HepG2 (cell line): ENCODE results near the gene MYO7B. TPM values are rescaled to one million over a fixed set of nuclear protein-coding genes. Genes with fewer than 3 reads are reported as not detected.

ENCODE experiments used
- ATAC-seq: fragments of 200-7000 bp; cut with Tn5 transposase; 3 replicates; pipeline ENCODE4 v1.9.1; 2020; ENCODE audit warnings: mild to moderate bottlenecking, moderate library complexity
- BruUV-seq: library from RNA; stranded (reverse); fragments of 400-500 nt; replicated peaks from 2 replicates; lab custom pipeline; 2021; lab: Mats Ljungman, UMichigan
- CTCF ChIA-PET: fragments of 300-600 bp; formaldehyde crosslinking; extraction: SDS; loops from one replicate; lab custom pipeline; 2021; ENCODE audit warnings: low total read pairs, inconsistent platforms, low intra/inter-chr PET ratio; lab: Yijun Ruan, JAX
- POLR2A ChIA-PET: fragments of 350-600 bp; sonication (Branson Sonifier 250); formaldehyde crosslinking; loops from one replicate; lab custom pipeline; 2020; ENCODE audit warnings: antibody characterized with exemption, inconsistent platforms; lab: Yijun Ruan, JAX
- DNase-seq: peaks from one replicate; pipeline ENCODE4 v3.0.0-alpha.2; 2015; ENCODE audit warnings: low spot score
- FAIRE-seq: peaks from 3 replicates; lab custom pipeline; 2011; peaks lifted over from hg19 to GRCh38; lab: Jason Lieb, UNC
- H2AFZ ChIP-seq: one replicate; pipeline ENCODE4 v1.6.1; 2011; ENCODE audit warnings: low read length, inconsistent platforms
- H3K27ac ChIP-seq: fragments of 300-600 bp; 3 replicates; pipeline ENCODE4 v1.8.0; 2011; ENCODE audit warnings: mixed run types, mild to moderate bottlenecking, mixed read lengths, low read length, inconsistent platforms; ENCODE audit not compliant: insufficient read depth; ENCODE audit errors: extremely low read length
- H3K27me3 ChIP-seq, 2 experiments: fragments of 200-600 bp in 1 of 2; 2 replicates in 1 of 2; 3 replicates in 1 of 2; pipeline versions ENCODE4 v1.6.0 to v1.8.0; 2011; ENCODE audit warnings: low read length in 2 of 2, mild to moderate bottlenecking in 2 of 2, moderate library complexity in 2 of 2, inconsistent platforms in 1 of 2; ENCODE audit not compliant: insufficient read depth in 2 of 2, control insufficient read depth in 1 of 2
- H3K36me3 ChIP-seq, 2 experiments: fragments of 200-600 bp in 1 of 2; replicated peaks in 1 of 2; 2 replicates in 1 of 2; 3 replicates in 1 of 2; pipeline versions ENCODE4 v1.5.1 to v1.8.0; 2011; ENCODE audit warnings: low read length in 2 of 2, inconsistent platforms in 1 of 2; ENCODE audit not compliant: insufficient read depth in 2 of 2, control insufficient read depth in 1 of 2
- H3K4me1 ChIP-seq: 2 replicates; pipeline ENCODE4 v1.5.1; 2012; ENCODE audit warnings: low read length, inconsistent platforms; ENCODE audit not compliant: insufficient read depth
- H3K4me2 ChIP-seq: 2 replicates; pipeline ENCODE4 v1.6.0; 2011; ENCODE audit warnings: low read depth, low read length, inconsistent platforms
- H3K4me3 ChIP-seq, 3 experiments: fragments of 200-600 bp in 1 of 3; sonication (generic), shearing (Covaris generic) in 1 of 3; replicated peaks in 1 of 3; 2 replicates each; pipeline ENCODE4 v1.5.1; 2011 to 2016; ENCODE audit warnings: low read length in 3 of 3, inconsistent platforms in 2 of 3, low read depth in 2 of 3, mild to moderate bottlenecking in 2 of 3, control low read depth in 1 of 3, mixed read lengths in 1 of 3; ENCODE audit not compliant: insufficient read depth in 1 of 3
- H3K79me2 ChIP-seq: one replicate; pipeline ENCODE4 v1.6.1; 2011; ENCODE audit warnings: low read length, inconsistent platforms; ENCODE audit not compliant: insufficient read depth
- H3K9ac ChIP-seq: 2 replicates; pipeline ENCODE4 v1.6.0; 2011; ENCODE audit warnings: mild to moderate bottlenecking, low read depth, low read length, inconsistent platforms; ENCODE audit not compliant: insufficient read depth
- H3K9me3 ChIP-seq: 2 replicates; pipeline ENCODE4 v1.5.1; 2012; ENCODE audit warnings: mild to moderate bottlenecking, low read length
- H4K20me1 ChIP-seq: 2 replicates; pipeline ENCODE4 v1.6.0; 2011; ENCODE audit warnings: inconsistent platforms, mild to moderate bottlenecking, low read length, moderate library complexity; ENCODE audit not compliant: insufficient read depth
- KDM5B ChIP-seq: sonication (generic); formaldehyde crosslinking; IDR thresholded peaks from 2 replicates; pipeline ENCODE4 v1.4.0; 2020; ENCODE audit warnings: missing genetic modification reagents, mild to moderate bottlenecking, borderline replicate concordance
- ZSCAN30 ChIP-seq: sonication (generic); formaldehyde crosslinking; IDR thresholded peaks from 2 replicates; pipeline ENCODE4 v1.5.0; 2020; ENCODE audit warnings: mild to moderate bottlenecking, missing genetic modification reagents
- WGBS: methylation state at CpG from one replicate; pipeline ENCODE4 v1.1.6; 2017; ENCODE audit warnings: low lambda C conversion rate; 5-methylcytosine and 5-hydroxymethylcytosine counted together
- in situ Hi-C: cut with HindIII; loops from 2 replicates; pipeline ENCODE4 v1.10.0; 2017; ENCODE audit warnings: low pct_unique_long_range_greater_than_20kb; ENCODE audit not compliant: extremely low pct_ligation_motif_present
- intact Hi-C: fragments of 100-400 bp; cut with micrococcal nuclease; formaldehyde crosslinking; loops from one replicate; pipeline ENCODE4 v1.10.0; 2022; ENCODE audit not compliant: unreplicated experiment
- polyA plus RNA-seq, 8 experiments: library from polyadenylated mRNA; depleted of rRNA in 3 of 8; stranded (reverse) in 7 of 8; unstranded in 1 of 8; fragments of >200 nt; fragmentation: Illumina TruSeq in 4 of 8; extraction: Trizol in 4 of 8; gene quantifications; 2 replicates each; pipeline versions ENCODE4 v1.2.1 to v1.2.3, GENCODE V29; 2011 to 2016; ENCODE audit warnings: low read depth in 4 of 8, missing spikeins in 1 of 8, mixed read lengths in 1 of 8; ENCODE audit not compliant: insufficient read depth in 1 of 8
- total RNA-seq, 5 experiments: library from RNA; depleted of rRNA; stranded (reverse); fragments of >200 nt; fragmentation: Illumina TruSeq; extraction: Trizol; gene quantifications; 2 replicates each; pipeline ENCODE4 v1.2.3, GENCODE V29; 2016; ENCODE audit warnings: low read depth in 1 of 5
- TF ChIP-seq, protein P1 (sequence below): sonication (generic); formaldehyde crosslinking; IDR thresholded peaks from 2 replicates; pipeline ENCODE4 v1.9.0; 2021; ENCODE audit warnings: mild to moderate bottlenecking, missing genetic modification reagents
- TF ChIP-seq, protein P2 (sequence below): sonication (generic); formaldehyde crosslinking; conservative IDR thresholded peaks from 2 replicates; pipeline ENCODE4 v1.4.0; 2020; ENCODE audit warnings: missing genetic modification reagents

The MYO7B gene
- total and polyA plus RNA-seq, 2 of the 13 experiments (the other 11 are each of a cell fraction or from before 2014, with no cell fraction given) = not detected

DNA sequence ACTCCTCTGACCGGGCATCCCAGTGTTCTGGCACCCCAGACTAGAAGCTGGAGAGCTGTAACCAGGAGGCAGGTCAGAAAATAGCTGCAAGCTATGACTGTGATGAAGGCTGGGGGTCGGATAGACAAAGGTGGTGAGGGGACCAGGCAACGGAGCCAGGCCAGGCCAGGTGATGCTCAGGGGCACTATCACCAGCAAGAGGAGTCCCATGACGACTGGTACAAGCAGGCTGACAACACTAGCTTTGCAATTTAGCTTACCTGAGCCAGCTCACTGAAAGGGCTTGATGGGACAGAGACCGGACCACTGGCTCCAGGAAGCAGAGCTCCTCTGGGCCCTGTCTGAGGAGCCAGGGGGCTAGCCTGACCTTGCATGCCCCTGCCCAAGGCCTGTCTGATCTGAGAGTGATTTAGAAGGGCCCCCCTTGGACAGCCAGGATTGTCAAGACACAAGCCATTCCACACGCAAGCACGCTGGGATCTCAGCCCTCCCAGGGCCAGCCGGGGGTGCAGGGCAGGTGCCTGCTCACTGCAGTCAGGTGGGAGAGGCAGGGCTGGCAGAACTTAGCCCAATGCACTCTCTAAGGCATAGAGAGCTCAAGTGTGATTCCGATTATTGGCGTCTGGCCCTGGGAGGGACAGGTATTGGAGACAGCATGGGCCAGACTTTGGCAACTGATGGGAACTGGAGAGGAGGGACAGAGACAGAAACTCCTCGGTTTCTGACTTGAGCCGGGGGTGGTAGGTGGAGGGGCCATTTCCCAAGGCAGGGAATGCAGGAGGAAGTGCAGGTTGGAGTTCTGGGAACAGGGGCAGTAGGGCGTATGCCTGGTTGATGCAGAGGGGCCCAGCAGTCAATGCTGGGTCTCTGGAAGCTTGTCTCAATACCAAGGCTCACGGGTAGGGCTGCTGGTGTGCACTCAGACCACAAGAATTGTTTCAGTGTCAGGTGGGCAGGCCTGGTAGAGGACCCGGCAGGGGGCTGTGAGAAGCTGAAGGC is 47.7 kb downstream of the MYO7B start (continued):
- TF ChIP-seq ZSCAN30 = no peak
- TF ChIP-seq, protein P1, sequence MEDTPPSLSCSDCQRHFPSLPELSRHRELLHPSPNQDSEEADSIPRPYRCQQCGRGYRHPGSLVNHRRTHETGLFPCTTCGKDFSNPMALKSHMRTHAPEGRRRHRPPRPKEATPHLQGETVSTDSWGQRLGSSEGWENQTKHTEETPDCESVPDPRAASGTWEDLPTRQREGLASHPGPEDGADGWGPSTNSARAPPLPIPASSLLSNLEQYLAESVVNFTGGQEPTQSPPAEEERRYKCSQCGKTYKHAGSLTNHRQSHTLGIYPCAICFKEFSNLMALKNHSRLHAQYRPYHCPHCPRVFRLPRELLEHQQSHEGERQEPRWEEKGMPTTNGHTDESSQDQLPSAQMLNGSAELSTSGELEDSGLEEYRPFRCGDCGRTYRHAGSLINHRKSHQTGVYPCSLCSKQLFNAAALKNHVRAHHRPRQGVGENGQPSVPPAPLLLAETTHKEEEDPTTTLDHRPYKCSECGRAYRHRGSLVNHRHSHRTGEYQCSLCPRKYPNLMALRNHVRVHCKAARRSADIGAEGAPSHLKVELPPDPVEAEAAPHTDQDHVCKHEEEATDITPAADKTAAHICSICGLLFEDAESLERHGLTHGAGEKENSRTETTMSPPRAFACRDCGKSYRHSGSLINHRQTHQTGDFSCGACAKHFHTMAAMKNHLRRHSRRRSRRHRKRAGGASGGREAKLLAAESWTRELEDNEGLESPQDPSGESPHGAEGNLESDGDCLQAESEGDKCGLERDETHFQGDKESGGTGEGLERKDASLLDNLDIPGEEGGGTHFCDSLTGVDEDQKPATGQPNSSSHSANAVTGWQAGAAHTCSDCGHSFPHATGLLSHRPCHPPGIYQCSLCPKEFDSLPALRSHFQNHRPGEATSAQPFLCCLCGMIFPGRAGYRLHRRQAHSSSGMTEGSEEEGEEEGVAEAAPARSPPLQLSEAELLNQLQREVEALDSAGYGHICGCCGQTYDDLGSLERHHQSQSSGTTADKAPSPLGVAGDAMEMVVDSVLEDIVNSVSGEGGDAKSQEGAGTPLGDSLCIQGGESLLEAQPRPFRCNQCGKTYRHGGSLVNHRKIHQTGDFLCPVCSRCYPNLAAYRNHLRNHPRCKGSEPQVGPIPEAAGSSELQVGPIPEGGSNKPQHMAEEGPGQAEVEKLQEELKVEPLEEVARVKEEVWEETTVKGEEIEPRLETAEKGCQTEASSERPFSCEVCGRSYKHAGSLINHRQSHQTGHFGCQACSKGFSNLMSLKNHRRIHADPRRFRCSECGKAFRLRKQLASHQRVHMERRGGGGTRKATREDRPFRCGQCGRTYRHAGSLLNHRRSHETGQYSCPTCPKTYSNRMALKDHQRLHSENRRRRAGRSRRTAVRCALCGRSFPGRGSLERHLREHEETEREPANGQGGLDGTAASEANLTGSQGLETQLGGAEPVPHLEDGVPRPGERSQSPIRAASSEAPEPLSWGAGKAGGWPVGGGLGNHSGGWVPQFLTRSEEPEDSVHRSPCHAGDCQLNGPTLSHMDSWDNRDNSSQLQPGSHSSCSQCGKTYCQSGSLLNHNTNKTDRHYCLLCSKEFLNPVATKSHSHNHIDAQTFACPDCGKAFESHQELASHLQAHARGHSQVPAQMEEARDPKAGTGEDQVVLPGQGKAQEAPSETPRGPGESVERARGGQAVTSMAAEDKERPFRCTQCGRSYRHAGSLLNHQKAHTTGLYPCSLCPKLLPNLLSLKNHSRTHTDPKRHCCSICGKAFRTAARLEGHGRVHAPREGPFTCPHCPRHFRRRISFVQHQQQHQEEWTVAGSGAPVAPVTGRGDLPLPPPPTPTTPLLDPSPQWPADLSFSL (CRISPR knock-in tag) = no peak

DNA sequence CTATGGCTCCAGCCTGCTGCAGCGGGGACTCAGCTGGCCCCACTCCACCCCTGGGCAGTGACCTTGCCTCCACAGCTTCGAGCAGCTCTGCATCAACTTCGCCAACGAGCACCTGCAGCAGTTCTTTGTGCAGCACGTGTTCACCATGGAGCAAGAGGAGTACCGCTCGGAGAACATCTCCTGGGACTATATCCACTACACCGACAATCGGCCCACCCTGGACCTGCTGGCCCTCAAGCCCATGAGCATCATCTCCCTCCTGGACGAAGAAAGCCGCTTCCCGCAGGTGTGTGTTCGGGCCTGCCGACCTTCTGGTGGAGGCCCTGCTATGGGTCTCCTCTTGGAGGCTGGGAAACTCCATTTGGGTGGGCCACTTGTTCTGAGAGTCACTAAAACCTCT is 48.6 kb downstream of the MYO7B start:
- no peak for DNase-seq
- in situ Hi-C loops = no loop called here
- Histone ChIP-seq H3K36me3 (no peaks in the 10 kb centered on the region), H2AFZ (no peak overlapping the region), H3K79me2 (no peaks in the 10 kb centered on the region), H3K27me3 (peaks cover 16 to 74% of the 10 kb centered on the region in 2 experiments), H4K20me1 (no peaks in the 10 kb centered on the region), H3K9me3 (no peaks in the 10 kb centered on the region), H3K9ac (no peak overlapping the region), H3K4me3 (no peak overlapping the region), H3K27ac (no peak overlapping the region), H3K4me2 (no peak overlapping the region), H3K4me1 (no peaks in the 10 kb centered on the region)
- WGBS = 56% methylated on average over 10 of the region's 14 CpGs
- POLR2A ChIA-PET = no interaction called here
- CTCF ChIA-PET = no interaction called here
- intact Hi-C loops = no loop called here
- FAIRE-seq = no peak
- no peak for ATAC-seq
- BruUV-seq = no TSS peak
- TF ChIP-seq KDM5B (CRISPR knock-in tag) = 0 out of 2 replicates have a peak, but pooled peaks have one; percentile 39
- TF ChIP-seq, protein P2, sequence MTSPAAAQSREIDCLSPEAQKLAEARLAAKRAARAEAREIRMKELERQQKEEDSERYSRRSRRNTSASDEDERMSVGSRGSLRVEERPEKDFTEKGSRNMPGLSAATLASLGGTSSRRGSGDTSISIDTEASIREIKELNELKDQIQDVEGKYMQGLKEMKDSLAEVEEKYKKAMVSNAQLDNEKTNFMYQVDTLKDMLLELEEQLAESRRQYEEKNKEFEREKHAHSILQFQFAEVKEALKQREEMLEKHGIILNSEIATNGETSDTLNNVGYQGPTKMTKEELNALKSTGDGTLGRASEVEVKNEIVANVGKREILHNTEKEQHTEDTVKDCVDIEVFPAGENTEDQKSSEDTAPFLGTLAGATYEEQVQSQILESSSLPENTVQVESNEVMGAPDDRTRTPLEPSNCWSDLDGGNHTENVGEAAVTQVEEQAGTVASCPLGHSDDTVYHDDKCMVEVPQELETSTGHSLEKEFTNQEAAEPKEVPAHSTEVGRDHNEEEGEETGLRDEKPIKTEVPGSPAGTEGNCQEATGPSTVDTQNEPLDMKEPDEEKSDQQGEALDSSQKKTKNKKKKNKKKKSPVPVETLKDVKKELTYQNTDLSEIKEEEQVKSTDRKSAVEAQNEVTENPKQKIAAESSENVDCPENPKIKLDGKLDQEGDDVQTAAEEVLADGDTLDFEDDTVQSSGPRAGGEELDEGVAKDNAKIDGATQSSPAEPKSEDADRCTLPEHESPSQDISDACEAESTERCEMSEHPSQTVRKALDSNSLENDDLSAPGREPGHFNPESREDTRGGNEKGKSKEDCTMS (CRISPR knock-in tag) = no peak
